ENCODE results near the gene FKBP1B.
"Not testable (repeated sequence)": the region's sequence is repeated elsewhere in the genome, so short reads cannot be mapped to it uniquely, and the experiment has no call there.

Gene FKBP1B

GRCh38 chr2:24022975-24023575, 26.5 kb upstream of the FKBP1B start:
- no peaks in the 10 kb centered on the region for H3K9me3 ChIP-seq (ENCODE audit: control insufficient read depth in 2 of 2, low read length in 2 of 2)
- peaks cover 3 to 17% of the 10 kb centered on the region in 2 donors for H3K36me3 ChIP-seq (ENCODE audit: control insufficient read depth in 2 of 2, insufficient read depth in 2 of 2, low read length in 2 of 2)
- no peaks in the 10 kb centered on the region for H3K4me1 ChIP-seq (ENCODE audit: control insufficient read depth in 2 of 2, insufficient read depth in 2 of 2, low read length in 2 of 2)
- H3K9ac ChIP-seq (ENCODE audit: low read depth in 1 of 2, low read length in 2 of 2), result no peak overlapping the region
- no peak overlapping the region for H3K4me3 ChIP-seq (ENCODE audit: low read length in 2 of 2)
- H3K27ac ChIP-seq (ENCODE audit: low read depth in 2 of 2, low read length in 2 of 2), result no peak overlapping the region
- H3K27me3 ChIP-seq (ENCODE audit: control insufficient read depth in 2 of 2, insufficient read depth in 2 of 2, low read length in 2 of 2), result no peaks in the 10 kb centered on the region

- Histone ChIP-seq H3K27me3 (ENCODE audit: control insufficient read depth in 2 of 2, insufficient read depth in 2 of 2, low read length in 2 of 2) (no peaks in the 10 kb centered on the region), H3K36me3 (ENCODE audit: control insufficient read depth in 2 of 2, insufficient read depth in 2 of 2, low read length in 2 of 2) (peaks cover 6 to 18% of the 10 kb centered on the region in 2 donors), H3K9me3 (ENCODE audit: control insufficient read depth in 2 of 2, low read length in 2 of 2) (no peaks in the 10 kb centered on the region), H3K4me3 (ENCODE audit: low read length in 2 of 2) (no peak overlapping the region), H3K9ac (ENCODE audit: low read depth in 1 of 2, low read length in 2 of 2) (no peak overlapping the region), H3K4me1 (ENCODE audit: control insufficient read depth in 2 of 2, insufficient read depth in 2 of 2, low read length in 2 of 2) (no peaks in the 10 kb centered on the region), H3K27ac (ENCODE audit: low read depth in 2 of 2, low read length in 2 of 2) (no peak overlapping the region)
Observed at GRCh38 chr2:24024018-24024417, 25.5 kb upstream of the FKBP1B start.

GRCh38 chr2:24024996-24025663, 24.4 kb upstream of the FKBP1B start:
- Histone ChIP-seq H3K27me3 (ENCODE audit: control insufficient read depth in 2 of 2, insufficient read depth in 2 of 2, low read length in 2 of 2) (no peaks in the 10 kb centered on the region), H3K36me3 (ENCODE audit: control insufficient read depth in 2 of 2, insufficient read depth in 2 of 2, low read length in 2 of 2) (peaks cover 14 to 27% of the 10 kb centered on the region in 2 donors)

GRCh38 chr2:24026233-24026632, 23.3 kb upstream of the FKBP1B start:
- H3K27me3 ChIP-seq (ENCODE audit: control insufficient read depth in 2 of 2, insufficient read depth in 2 of 2, low read length in 2 of 2), result no peaks in the 10 kb centered on the region

More at GRCh38 chr2:24024996-24025663, 24.4 kb upstream of the FKBP1B start:
- H3K9ac ChIP-seq (ENCODE audit: low read depth in 1 of 2, low read length in 2 of 2), result no peak overlapping the region
- H3K9me3 ChIP-seq (ENCODE audit: control insufficient read depth in 2 of 2, low read length in 2 of 2), result no peaks in the 10 kb centered on the region
- H3K27ac ChIP-seq (ENCODE audit: low read depth in 2 of 2, low read length in 2 of 2), result no peak overlapping the region
- no peaks in the 10 kb centered on the region for H3K4me1 ChIP-seq (ENCODE audit: control insufficient read depth in 2 of 2, insufficient read depth in 2 of 2, low read length in 2 of 2)
- no peak overlapping the region for H3K4me3 ChIP-seq (ENCODE audit: low read length in 2 of 2)

GRCh38 chr2:24038786-24039499, 10.6 kb upstream of the FKBP1B start:
- H3K4me3 ChIP-seq (ENCODE audit: low read length in 2 of 2), result no peak overlapping the region
- H3K9ac ChIP-seq (ENCODE audit: low read depth in 1 of 2, low read length in 2 of 2), result no peak overlapping the region
- no peak overlapping the region for H3K27ac ChIP-seq (ENCODE audit: low read depth in 2 of 2, low read length in 2 of 2)
- H3K27me3 ChIP-seq (ENCODE audit: control insufficient read depth in 2 of 2, insufficient read depth in 2 of 2, low read length in 2 of 2), result no peaks in the 10 kb centered on the region
- H3K36me3 ChIP-seq (ENCODE audit: control insufficient read depth in 2 of 2, insufficient read depth in 2 of 2, low read length in 2 of 2), result peaks cover 14 to 21% of the 10 kb centered on the region in 2 donors
- no peaks in the 10 kb centered on the region for H3K4me1 ChIP-seq (ENCODE audit: control insufficient read depth in 2 of 2, insufficient read depth in 2 of 2, low read length in 2 of 2)
- no peaks in the 10 kb centered on the region for H3K9me3 ChIP-seq (ENCODE audit: control insufficient read depth in 2 of 2, low read length in 2 of 2)

More at GRCh38 chr2:24026233-24026632, 23.3 kb upstream of the FKBP1B start:
- Histone ChIP-seq H3K27ac (ENCODE audit: low read depth in 2 of 2, low read length in 2 of 2) (no peak overlapping the region), H3K9ac (ENCODE audit: low read depth in 1 of 2, low read length in 2 of 2) (no peak overlapping the region), H3K9me3 (ENCODE audit: control insufficient read depth in 2 of 2, low read length in 2 of 2) (no peaks in the 10 kb centered on the region), H3K4me1 (ENCODE audit: control insufficient read depth in 2 of 2, insufficient read depth in 2 of 2, low read length in 2 of 2) (no peaks in the 10 kb centered on the region), H3K36me3 (ENCODE audit: control insufficient read depth in 2 of 2, insufficient read depth in 2 of 2, low read length in 2 of 2) (peaks cover 18 to 36% of the 10 kb centered on the region in 2 donors), H3K4me3 (ENCODE audit: low read length in 2 of 2) (no peak overlapping the region)

GRCh38 chr2:24040511-24040910, 9.0 kb upstream of the FKBP1B start:
- Histone ChIP-seq H3K27me3 (ENCODE audit: control insufficient read depth in 2 of 2, insufficient read depth in 2 of 2, low read length in 2 of 2) (no peaks in the 10 kb centered on the region), H3K4me3 (ENCODE audit: low read length in 2 of 2) (no peak overlapping the region), H3K9ac (ENCODE audit: low read depth in 1 of 2, low read length in 2 of 2) (no peak overlapping the region), H3K4me1 (ENCODE audit: control insufficient read depth in 2 of 2, insufficient read depth in 2 of 2, low read length in 2 of 2) (no peaks in the 10 kb centered on the region), H3K36me3 (ENCODE audit: control insufficient read depth in 2 of 2, insufficient read depth in 2 of 2, low read length in 2 of 2) (peaks cover 14 to 21% of the 10 kb centered on the region in 2 donors), H3K9me3 (ENCODE audit: control insufficient read depth in 2 of 2, low read length in 2 of 2) (no peaks in the 10 kb centered on the region), H3K27ac (ENCODE audit: low read depth in 2 of 2, low read length in 2 of 2) (no peak overlapping the region)

GRCh38 chr2:24043133-24043532, 6.4 kb upstream of the FKBP1B start:
- not testable (repeated sequence) for H3K4me3 ChIP-seq (ENCODE audit: low read length in 2 of 2); H3K9ac ChIP-seq (ENCODE audit: low read depth in 1 of 2, low read length in 2 of 2); H3K9me3 ChIP-seq (ENCODE audit: control insufficient read depth in 2 of 2, low read length in 2 of 2); H3K27me3 ChIP-seq (ENCODE audit: control insufficient read depth in 2 of 2, insufficient read depth in 2 of 2, low read length in 2 of 2); H3K4me1 ChIP-seq (ENCODE audit: control insufficient read depth in 2 of 2, insufficient read depth in 2 of 2, low read length in 2 of 2); H3K27ac ChIP-seq (ENCODE audit: low read depth in 2 of 2, low read length in 2 of 2)
- peaks cover 11 to 12% of the 10 kb centered on the region in 2 donors for H3K36me3 ChIP-seq (ENCODE audit: control insufficient read depth in 2 of 2, insufficient read depth in 2 of 2, low read length in 2 of 2)

GRCh38 chr2:24045511-24046508, 3.7 kb upstream of the FKBP1B start:
- no peak overlapping the region for H3K4me3 ChIP-seq (ENCODE audit: low read length in 2 of 2)
- no peak overlapping the region for H3K9ac ChIP-seq (ENCODE audit: low read depth in 1 of 2, low read length in 2 of 2)
- no peaks in the 10 kb centered on the region for H3K36me3 ChIP-seq (ENCODE audit: control insufficient read depth in 2 of 2, insufficient read depth in 2 of 2, low read length in 2 of 2)
- H3K9me3 ChIP-seq (ENCODE audit: control insufficient read depth in 2 of 2, low read length in 2 of 2), result no peaks in the 10 kb centered on the region
- H3K27ac ChIP-seq (ENCODE audit: low read depth in 2 of 2, low read length in 2 of 2), result no peak overlapping the region
- H3K27me3 ChIP-seq (ENCODE audit: control insufficient read depth in 2 of 2, insufficient read depth in 2 of 2, low read length in 2 of 2), result no peaks in the 10 kb centered on the region
- H3K4me1 ChIP-seq (ENCODE audit: control insufficient read depth in 2 of 2, insufficient read depth in 2 of 2, low read length in 2 of 2), result peaks cover 5 to 6% of the 10 kb centered on the region in 2 donors

GRCh38 chr2:24046599-24046929, 3.0 kb upstream of the FKBP1B start:
- no peaks in the 10 kb centered on the region for H3K27me3 ChIP-seq (ENCODE audit: control insufficient read depth in 2 of 2, insufficient read depth in 2 of 2, low read length in 2 of 2)
- H3K36me3 ChIP-seq (ENCODE audit: control insufficient read depth in 2 of 2, insufficient read depth in 2 of 2, low read length in 2 of 2), result no peaks in the 10 kb centered on the region
- H3K27ac ChIP-seq (ENCODE audit: low read depth in 2 of 2, low read length in 2 of 2), result no peak overlapping the region
- peak overlapping the region; percentile 84 for H3K9ac ChIP-seq (ENCODE audit: low read depth in 1 of 2, low read length in 2 of 2)
- H3K4me3 ChIP-seq (ENCODE audit: low read length in 2 of 2), result peak overlapping the region; percentile 91 to 94
- H3K9me3 ChIP-seq (ENCODE audit: control insufficient read depth in 2 of 2, low read length in 2 of 2), result no peaks in the 10 kb centered on the region
- H3K4me1 ChIP-seq (ENCODE audit: control insufficient read depth in 2 of 2, insufficient read depth in 2 of 2, low read length in 2 of 2), result peaks cover 5 to 6% of the 10 kb centered on the region in 2 donors
